K562 (cell line): Measurements from ENCODE around the gene GYPC. TPM values are rescaled to one million over a fixed set of nuclear protein-coding genes. Genes with fewer than 3 reads are reported as not detected.

Experiments used
- ATAC-seq: fragments of 200-7000 bp; cut with Tn5 transposase; 3 replicates; pipeline ENCODE4 v1.9.1; 2020; ENCODE audit warnings: moderate library complexity
- BruUV-seq: library from RNA; stranded (reverse); fragments of 400-500 nt; replicated peaks from 2 replicates; lab custom pipeline; 2021; lab: Mats Ljungman, UMichigan
- CTCF ChIA-PET: fragments of 300-600 bp; formaldehyde crosslinking; extraction: SDS; loops from one replicate; lab custom pipeline; 2021; ENCODE audit warnings: low intra/inter-chr PET ratio; lab: Yijun Ruan, JAX
- POLR2A ChIA-PET: fragments of 300-600, 350-650 bp; sonication (Branson Sonifier 250); formaldehyde crosslinking; extraction: SDS; loops from one replicate; lab custom pipeline; 2021; ENCODE audit warnings: antibody characterized with exemption, inconsistent platforms; lab: Yijun Ruan, JAX
- DNase-seq, 4 experiments: peaks; one replicate each; pipeline versions ENCODE4 v3.0.0 to v3.0.0-alpha.2; 2011 to 2018; ENCODE audit warnings: low spot score in 3 of 4, mixed read lengths in 3 of 4; ENCODE audit errors: extremely low read depth in 1 of 4
- FAIRE-seq: peaks from 2 replicates; lab custom pipeline; 2011; peaks lifted over from hg19 to GRCh38; lab: Jason Lieb, UNC
- H2AFZ ChIP-seq: 2 replicates; pipeline ENCODE4 v1.6.0; 2011; ENCODE audit warnings: low read depth, low read length, control low read depth, inconsistent platforms
- H3K27ac ChIP-seq: fragments of 200-600 bp; 3 replicates; pipeline ENCODE4 v1.8.0; 2011; ENCODE audit warnings: low read depth, mild to moderate bottlenecking, control low read depth, inconsistent platforms, low read length, moderate library complexity, mixed read lengths; ENCODE audit errors: extremely low read depth
- H3K27me3 ChIP-seq, 2 experiments: fragments of 300-600 bp in 1 of 2; 2 replicates in 1 of 2; 3 replicates in 1 of 2; pipeline versions ENCODE4 v1.6.0 to v1.8.0; 2011; ENCODE audit warnings: inconsistent platforms in 2 of 2, low read length in 2 of 2, mild to moderate bottlenecking in 1 of 2, mixed read lengths in 1 of 2, moderate library complexity in 1 of 2; ENCODE audit not compliant: control insufficient read depth in 2 of 2, insufficient read depth in 2 of 2
- H3K36me3 ChIP-seq: fragments of 300-600 bp; 3 replicates; pipeline ENCODE4 v1.8.0; 2011; ENCODE audit warnings: mild to moderate bottlenecking, low read length, inconsistent platforms; ENCODE audit not compliant: control insufficient read depth, insufficient read depth
- H3K4me1 ChIP-seq, 2 experiments: fragments of 200-600 bp in 1 of 2; replicated peaks in 1 of 2; 2 replicates in 1 of 2; 3 replicates in 1 of 2; pipeline versions ENCODE4 v1.5.1 to v1.8.0; 2011; ENCODE audit warnings: inconsistent platforms in 2 of 2, low read length in 2 of 2, mild to moderate bottlenecking in 1 of 2, mixed read lengths in 1 of 2, moderate library complexity in 1 of 2; ENCODE audit not compliant: control insufficient read depth in 2 of 2, insufficient read depth in 2 of 2
- H3K4me2 ChIP-seq: 2 replicates; pipeline ENCODE4 v1.6.1; 2011; ENCODE audit warnings: low read length, control low read depth, inconsistent platforms, mixed read lengths; ENCODE audit not compliant: insufficient read depth
- H3K4me3 ChIP-seq: fragments of 200-600 bp; sonication (generic), shearing (Covaris generic); 2 replicates; pipeline ENCODE4 v1.5.1; 2016; ENCODE audit warnings: control low read depth, inconsistent platforms
- H3K79me2 ChIP-seq: fragments of 200-600 bp; 3 replicates; pipeline ENCODE4 v1.8.0; 2011; ENCODE audit warnings: low read length, inconsistent platforms; ENCODE audit not compliant: control insufficient read depth, insufficient read depth
- H3K9ac ChIP-seq, 2 experiments: 2 replicates each; pipeline versions ENCODE4 v1.6.0 to v1.6.1; 2011; ENCODE audit warnings: low read depth in 2 of 2, low read length in 2 of 2, control low read depth in 1 of 2, inconsistent platforms in 1 of 2, mild to moderate bottlenecking in 1 of 2, mixed read lengths in 1 of 2; ENCODE audit not compliant: insufficient read depth in 1 of 2
- H3K9me1 ChIP-seq: one replicate; pipeline ENCODE4 v1.6.0; 2011; ENCODE audit warnings: inconsistent platforms, mild to moderate bottlenecking, low read length, moderate library complexity; ENCODE audit not compliant: control insufficient read depth, insufficient read depth
- H3K9me3 ChIP-seq: replicated peaks from 2 replicates; pipeline ENCODE4 v1.5.1; 2011; ENCODE audit warnings: low read depth, low read length, inconsistent platforms; ENCODE audit not compliant: control insufficient read depth, insufficient read depth
- H4K20me1 ChIP-seq: replicated peaks from 2 replicates; pipeline ENCODE4 v1.6.1; 2011; ENCODE audit warnings: low read length, inconsistent platforms, mixed read lengths; ENCODE audit not compliant: control insufficient read depth, insufficient read depth
- C11orf30 ChIP-seq: fragments of 450-650 bp; IDR thresholded peaks from 2 replicates; pipeline ENCODE4 v1.6.1; 2016; ENCODE audit warnings: low read depth, mild to moderate bottlenecking
- CAMTA2 ChIP-seq: fragments of 250-450 bp; sonication (Bioruptor Pico); conservative IDR thresholded peaks from 2 replicates; pipeline ENCODE4 v1.5.1; 2022
- MAFG ChIP-seq: fragments of 450-650 bp; conservative IDR thresholded peaks from 2 replicates; pipeline ENCODE4 v1.6.1; 2016; ENCODE audit warnings: missing genetic modification characterization, missing compliant biosample characterization
- NFE2 ChIP-seq: IDR thresholded peaks from 2 replicates; pipeline ENCODE4 v1.6.1; 2014; ENCODE audit warnings: antibody characterized with exemption, low read depth
- RBFOX2 ChIP-seq: fragments of 200-400 bp; formaldehyde crosslinking; IDR thresholded peaks from 2 replicates; pipeline ENCODE4 v1.6.1; 2017; ENCODE audit warnings: low read depth, mild to moderate bottlenecking, low read length, moderate library complexity
- SRSF1 ChIP-seq: fragments of 200-400 bp; formaldehyde crosslinking; IDR thresholded peaks from 2 replicates; pipeline ENCODE4 v1.6.1; 2017; ENCODE audit warnings: mild to moderate bottlenecking, low read depth, low read length, moderate library complexity
- ZNF24 ChIP-seq: fragments of 450-650 bp; IDR thresholded peaks from 2 replicates; pipeline ENCODE4 v1.6.1; 2016
- ZNF316 ChIP-seq: fragments of 450-650 bp; IDR thresholded peaks from 2 replicates; pipeline ENCODE4 v1.6.1; 2016
- WGBS: fragments of 100-300 bp; shearing (Covaris generic); methylation state at CpG from one replicate; pipeline ENCODE4 v1.1.6; 2016; ENCODE audit warnings: low coverage, mixed read lengths; ENCODE audit not compliant: insufficient coverage; ENCODE audit errors: missing lambda C conversion rate; 5-methylcytosine and 5-hydroxymethylcytosine counted together
- in situ Hi-C: fragments of 300-500 bp; cut with MboI; formaldehyde crosslinking; loops from 4 replicates; pipeline ENCODE4 v1.15.0; 2018; ENCODE audit warnings: inconsistent platforms, mixed read lengths
- intact Hi-C: fragments of 100-400 bp; cut with micrococcal nuclease; formaldehyde crosslinking; loops from 2 replicates; pipeline ENCODE4 v1.14.2; 2022
- polyA plus RNA-seq, 8 experiments: library from polyadenylated mRNA; depleted of rRNA in 4 of 8; stranded (reverse) in 5 of 8; unstranded in 3 of 8; fragments of >200 nt; fragmentation: Nextera tagmentation in 2 of 8; fragmentation: Illumina TruSeq in 1 of 8; extraction: Ambion mirVana in 2 of 8; extraction: Trizol in 1 of 8; gene quantifications; 2 replicates each; pipeline versions ENCODE4 v1.2.1 to v1.2.3, GENCODE V29; 2011 to 2014; ENCODE audit warnings: inconsistent platforms in 1 of 8, missing spikeins in 1 of 8
- total RNA-seq, 7 experiments: library from RNA; depleted of rRNA in 6 of 7; stranded (reverse); fragments of >200 nt in 6 of 7; fragmentation: Illumina TruSeq in 2 of 7; extraction: Trizol in 2 of 7; gene quantifications; 2 replicates each; pipeline versions ENCODE4 v1.2.1 to v1.2.3, GENCODE V29; 2011 to 2021; ENCODE audit warnings: low replicate concordance in 1 of 7
- TF ChIP-seq, protein P1 (sequence below): fragments of 450-650 bp; IDR thresholded peaks from 2 replicates; pipeline ENCODE4 v1.6.1; 2017; ENCODE audit warnings: antibody characterized with exemption, mild to moderate bottlenecking
- TF ChIP-seq, protein P2 (sequence below), 3 experiments: fragments of 200-800 bp in 1 of 3; sonication (Bioruptor generic) in 1 of 3; sonication (generic) in 1 of 3; formaldehyde crosslinking in 1 of 3; IDR thresholded peaks; 2 replicates each; pipeline versions ENCODE4 v1.6.1 to v1.8.0; 2016 to 2022; ENCODE audit warnings: mild to moderate bottlenecking in 2 of 3, missing compliant biosample characterization in 2 of 3, missing genetic modification characterization in 2 of 3, missing genetic modification reagents in 1 of 3

GYPC gene
- total and polyA plus RNA-seq, 9 of the 15 experiments (the other 6 are each of a cell fraction or from before 2014, with no cell fraction given): 50.6 to 282 (median 194) TPM

DNA sequence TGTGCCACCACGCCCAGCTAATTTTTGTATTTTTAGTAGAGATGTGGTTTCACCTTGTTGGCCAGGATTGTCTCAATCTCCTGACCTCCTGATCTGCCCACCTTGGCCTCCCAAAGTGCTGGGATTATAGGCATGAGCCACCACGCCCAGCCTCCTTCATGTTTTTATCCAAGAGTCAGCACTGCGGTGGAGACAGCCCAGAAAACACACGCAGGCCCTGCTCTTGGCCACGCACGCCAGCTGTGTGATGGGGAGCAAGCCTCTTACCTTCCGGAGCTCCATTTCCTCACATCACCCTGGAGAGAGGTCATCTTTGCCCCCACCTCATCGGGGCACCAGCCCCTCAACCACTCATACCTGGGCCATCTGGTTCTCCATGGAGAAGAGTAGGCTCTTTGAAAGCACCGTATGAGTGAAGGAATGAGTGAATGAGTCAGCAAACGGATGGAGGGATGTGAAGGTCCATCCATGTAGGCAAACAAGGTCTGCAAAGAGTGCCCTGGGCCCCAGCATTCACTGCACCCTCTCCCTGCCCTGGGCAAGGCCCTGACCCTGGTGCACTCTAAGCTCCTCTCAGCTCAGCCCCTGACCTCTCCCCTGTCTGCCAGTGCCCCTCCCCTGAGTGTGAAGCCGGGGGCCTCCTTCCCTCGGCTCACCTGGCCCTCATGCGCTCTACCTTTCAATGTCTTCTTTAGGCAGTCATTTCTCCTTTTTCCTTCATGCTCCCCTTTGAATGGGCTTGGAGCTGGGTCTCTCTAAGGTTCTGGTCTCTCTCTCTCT is 7.4 kb downstream of the GYPC start:
- FAIRE-seq (no peak), DNase-seq (no peak), ATAC-seq (no peak; the same call in 2 of the 3 replicates)
- WGBS: 75% methylated on average over 13 of the region's 13 CpGs
- Histone ChIP-seq H3K4me1 (peaks cover 66 to 75% of the 10 kb centered on the region in 2 experiments), H3K9me3 (no peaks in the 10 kb centered on the region), H3K27ac (peak overlapping the region; percentile 48; the same call in 2 of the 3 replicates), H3K4me2 (peak overlapping the region; percentile 45), H2AFZ (no peak overlapping the region), H3K9me1 (peaks cover 9% of the 10 kb centered on the region), H3K79me2 (peaks cover 99% of the 10 kb centered on the region), H3K27me3 (no peaks in the 10 kb centered on the region), H4K20me1 (peaks cover 34% of the 10 kb centered on the region), H3K4me3 (no peak overlapping the region), H3K36me3 (peaks cover 88% of the 10 kb centered on the region), H3K9ac (peak overlapping the region in 1 of 2 experiments; percentile 80; a peak in 2 of 4 replicates)
- ChIA-PET CTCF (no interaction called here), POLR2A (interaction anchor here (1.7 to 2.1 kb wide), 2 partner anchors 11 kb away, joined by 10 read pairs; no protein-coding TSS in a partner anchor)
- TF ChIP-seq, protein P1, sequence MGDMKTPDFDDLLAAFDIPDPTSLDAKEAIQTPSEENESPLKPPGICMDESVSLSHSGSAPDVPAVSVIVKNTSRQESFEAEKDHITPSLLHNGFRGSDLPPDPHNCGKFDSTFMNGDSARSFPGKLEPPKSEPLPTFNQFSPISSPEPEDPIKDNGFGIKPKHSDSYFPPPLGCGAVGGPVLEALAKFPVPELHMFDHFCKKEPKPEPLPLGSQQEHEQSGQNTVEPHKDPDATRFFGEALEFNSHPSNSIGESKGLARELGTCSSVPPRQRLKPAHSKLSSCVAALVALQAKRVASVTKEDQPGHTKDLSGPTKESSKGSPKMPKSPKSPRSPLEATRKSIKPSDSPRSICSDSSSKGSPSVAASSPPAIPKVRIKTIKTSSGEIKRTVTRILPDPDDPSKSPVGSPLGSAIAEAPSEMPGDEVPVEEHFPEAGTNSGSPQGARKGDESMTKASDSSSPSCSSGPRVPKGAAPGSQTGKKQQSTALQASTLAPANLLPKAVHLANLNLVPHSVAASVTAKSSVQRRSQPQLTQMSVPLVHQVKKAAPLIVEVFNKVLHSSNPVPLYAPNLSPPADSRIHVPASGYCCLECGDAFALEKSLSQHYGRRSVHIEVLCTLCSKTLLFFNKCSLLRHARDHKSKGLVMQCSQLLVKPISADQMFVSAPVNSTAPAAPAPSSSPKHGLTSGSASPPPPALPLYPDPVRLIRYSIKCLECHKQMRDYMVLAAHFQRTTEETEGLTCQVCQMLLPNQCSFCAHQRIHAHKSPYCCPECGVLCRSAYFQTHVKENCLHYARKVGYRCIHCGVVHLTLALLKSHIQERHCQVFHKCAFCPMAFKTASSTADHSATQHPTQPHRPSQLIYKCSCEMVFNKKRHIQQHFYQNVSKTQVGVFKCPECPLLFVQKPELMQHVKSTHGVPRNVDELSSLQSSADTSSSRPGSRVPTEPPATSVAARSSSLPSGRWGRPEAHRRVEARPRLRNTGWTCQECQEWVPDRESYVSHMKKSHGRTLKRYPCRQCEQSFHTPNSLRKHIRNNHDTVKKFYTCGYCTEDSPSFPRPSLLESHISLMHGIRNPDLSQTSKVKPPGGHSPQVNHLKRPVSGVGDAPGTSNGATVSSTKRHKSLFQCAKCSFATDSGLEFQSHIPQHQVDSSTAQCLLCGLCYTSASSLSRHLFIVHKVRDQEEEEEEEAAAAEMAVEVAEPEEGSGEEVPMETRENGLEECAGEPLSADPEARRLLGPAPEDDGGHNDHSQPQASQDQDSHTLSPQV: 0 out of 2 replicates have a peak, but pooled peaks have one; percentile 27
- TF ChIP-seq CAMTA2 (CRISPR knock-in tag) (no peak), MAFG (tag) (peak; percentile 30; the same call in 1 of the 2 replicates), ZNF316 (peak; percentile 64), C11orf30 (peak; percentile 51), RBFOX2 (0 out of 2 replicates have a peak, but pooled peaks have one; percentile 6), SRSF1 (no peak), ZNF24 (peak; percentile 57; the same call in 1 of the 2 replicates), NFE2 (peak; percentile 67)
- TF ChIP-seq, protein P2, sequence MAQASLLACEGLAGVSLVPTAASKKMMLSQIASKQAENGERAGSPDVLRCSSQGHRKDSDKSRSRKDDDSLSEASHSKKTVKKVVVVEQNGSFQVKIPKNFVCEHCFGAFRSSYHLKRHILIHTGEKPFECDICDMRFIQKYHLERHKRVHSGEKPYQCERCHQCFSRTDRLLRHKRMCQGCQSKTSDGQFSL (CRISPR knock-in tag; IDR thresholded peaks at IDR 0.05): no peak
- TF ChIP-seq, protein P2 (tag; IDR thresholded peaks at IDR 0.05): no peak
- in situ Hi-C loops (no loop called here), intact Hi-C loops (no loop called here)
- BruUV-seq: no TSS peak
